HG02759 (cell line): Measurements from ENCODE around the gene SLCO1A2.

Experiments used
- ATAC-seq: cut with Tn5 transposase; IDR thresholded peaks from one replicate; pipeline ENCODE4 v1.9.1; 2021; ENCODE audit warnings: mild to moderate bottlenecking, moderate library complexity; ENCODE audit not compliant: unreplicated experiment

Gene SLCO1A2

GRCh38 chr12:21220266-21220665 is 114.5 kb downstream of the SLCO1A2 start:
- no peak for ATAC-seq

- ATAC-seq, result no peak
Observed at GRCh38 chr12:21219206-21219605, 115.5 kb downstream of the SLCO1A2 start.
